GM03348 (cell line): ENCODE data around the gene LAMA5.

ENCODE experiments used
- DNase-seq: peaks from one replicate; pipeline ENCODE4 v3.0.0; 2012; ENCODE audit warnings: low spot score

Gene LAMA5

GRCh38 chr20:62305149-62305764, 61.9 kb downstream of the LAMA5 start:
- no peak for DNase-seq

- no peak for DNase-seq
Measured at GRCh38 chr20:62304331-62305148, 62.6 kb downstream of the LAMA5 start.

GRCh38 chr20:62303340-62304226, 63.5 kb downstream of the LAMA5 start:
- peak; percentile 67 for DNase-seq

GRCh38 chr20:62303062-62303339, 64.1 kb downstream of the LAMA5 start:
- DNase-seq, result no peak

- peak; percentile 100 for DNase-seq
Measured at GRCh38 chr20:62302341-62303061, 64.6 kb downstream of the LAMA5 start, which contains the start of gene ADRM1. Gene ADRM1, plus strand, starts transcription at chr20:62302997. Its CDS starts 572 bp downstream, at chr20:62303569.

- peak; percentile 93 for DNase-seq
Measured at GRCh38 chr20:62301773-62302340, 65.3 kb downstream of the LAMA5 start.

GRCh38 chr20:62301111-62301668, 65.9 kb downstream of the LAMA5 start:
- no peak for DNase-seq

- DNase-seq, result no peak
Measured at GRCh38 chr20:62300319-62300718, 66.8 kb downstream of the LAMA5 start.

- no peak for DNase-seq
Measured at GRCh38 chr20:62299666-62300236, 67.4 kb downstream of the LAMA5 start.

- DNase-seq, result no peak
Measured at GRCh38 chr20:62298577-62299249, 68.4 kb downstream of the LAMA5 start.

GRCh38 chr20:62297449-62298227, 69.5 kb downstream of the LAMA5 start:
- no peak for DNase-seq

- DNase-seq, result no peak
Measured at GRCh38 chr20:62296724-62297448, 70.2 kb downstream of the LAMA5 start.

- no peak for DNase-seq
Measured at GRCh38 chr20:62294516-62294915, 72.6 kb downstream of the LAMA5 start.

- DNase-seq, result no peak
Measured at GRCh38 chr20:62293946-62294345, 73.2 kb downstream of the LAMA5 start.

- no peak for DNase-seq
Measured at GRCh38 chr20:62293111-62293784, 73.9 kb downstream of the LAMA5 start.

- DNase-seq, result no peak
Measured at GRCh38 chr20:62292108-62292507, 75.0 kb downstream of the LAMA5 start.

GRCh38 chr20:62291251-62292066, 75.7 kb downstream of the LAMA5 start:
- no peak for DNase-seq
